GM19455 (cell line): Measurements from ENCODE around the gene TNFSF15.
"Not testable (repeated sequence)": the region's sequence is repeated elsewhere in the genome, so short reads cannot be mapped to it uniquely, and the experiment has no call there.

Experiments used
- ATAC-seq: cut with Tn5 transposase; IDR thresholded peaks from one replicate; pipeline ENCODE4 v1.9.1; 2021; ENCODE audit not compliant: unreplicated experiment

TNFSF15 gene

DNA sequence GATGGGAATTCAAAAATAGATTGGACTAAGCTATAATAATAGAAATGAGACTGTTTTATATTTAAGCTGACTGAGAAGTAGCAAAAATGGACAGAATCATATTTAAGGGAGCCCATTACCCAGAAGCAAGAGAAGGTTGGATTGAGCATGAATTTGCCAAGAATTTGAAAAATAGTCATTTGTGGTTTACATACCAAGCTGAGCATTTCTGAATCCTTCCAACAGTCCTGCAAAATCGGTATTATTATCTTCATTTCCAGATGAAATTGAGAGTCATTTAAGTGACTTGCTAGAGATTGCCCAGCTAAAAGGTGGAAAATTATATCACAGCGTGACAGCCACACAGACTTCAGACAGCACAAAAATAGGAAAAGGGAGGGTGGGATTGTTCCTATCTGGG is 48.4 kb downstream of the TNFSF15 start:
- ATAC-seq, result no peak

DNA sequence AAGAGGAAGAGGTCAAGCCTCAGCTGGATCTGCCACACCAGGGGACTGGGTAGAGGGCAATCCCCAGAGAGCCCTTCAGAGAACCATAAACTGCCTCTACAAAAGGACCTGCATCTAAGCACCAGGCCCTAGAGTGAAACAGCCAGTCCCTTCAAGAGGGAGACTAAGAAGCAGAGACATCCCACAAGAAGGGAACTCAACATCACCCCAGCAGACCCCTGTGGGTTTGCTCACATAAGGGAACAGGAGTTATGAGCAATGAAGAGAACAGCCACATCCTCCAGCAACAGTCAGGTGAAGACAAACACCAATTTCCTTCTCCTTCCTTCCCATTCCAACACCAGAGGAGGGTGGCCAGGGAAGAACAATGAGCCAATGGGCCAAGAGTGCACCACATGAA is 48.9 kb downstream of the TNFSF15 start:
- ATAC-seq, result no peak

DNA sequence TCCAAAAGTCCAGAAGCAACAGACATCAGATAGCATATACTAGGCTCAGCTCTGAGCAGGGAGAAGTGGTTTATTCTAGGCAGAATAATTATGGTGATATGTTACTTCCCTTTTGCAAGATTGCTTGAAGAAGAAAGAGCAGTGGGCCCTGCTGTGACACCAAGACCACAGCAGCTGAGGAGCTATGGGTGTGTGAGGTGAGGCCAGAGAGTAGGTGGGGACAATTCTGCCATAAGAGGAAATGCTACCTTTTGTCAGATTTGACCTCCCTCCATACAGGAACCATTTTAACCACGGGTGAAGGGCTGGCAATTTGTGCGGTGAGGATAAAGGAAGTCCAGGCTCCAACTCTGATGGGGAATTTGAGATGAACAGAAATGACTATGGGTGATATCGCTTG is 51.3 kb downstream of the TNFSF15 start:
- ATAC-seq, result no peak

DNA sequence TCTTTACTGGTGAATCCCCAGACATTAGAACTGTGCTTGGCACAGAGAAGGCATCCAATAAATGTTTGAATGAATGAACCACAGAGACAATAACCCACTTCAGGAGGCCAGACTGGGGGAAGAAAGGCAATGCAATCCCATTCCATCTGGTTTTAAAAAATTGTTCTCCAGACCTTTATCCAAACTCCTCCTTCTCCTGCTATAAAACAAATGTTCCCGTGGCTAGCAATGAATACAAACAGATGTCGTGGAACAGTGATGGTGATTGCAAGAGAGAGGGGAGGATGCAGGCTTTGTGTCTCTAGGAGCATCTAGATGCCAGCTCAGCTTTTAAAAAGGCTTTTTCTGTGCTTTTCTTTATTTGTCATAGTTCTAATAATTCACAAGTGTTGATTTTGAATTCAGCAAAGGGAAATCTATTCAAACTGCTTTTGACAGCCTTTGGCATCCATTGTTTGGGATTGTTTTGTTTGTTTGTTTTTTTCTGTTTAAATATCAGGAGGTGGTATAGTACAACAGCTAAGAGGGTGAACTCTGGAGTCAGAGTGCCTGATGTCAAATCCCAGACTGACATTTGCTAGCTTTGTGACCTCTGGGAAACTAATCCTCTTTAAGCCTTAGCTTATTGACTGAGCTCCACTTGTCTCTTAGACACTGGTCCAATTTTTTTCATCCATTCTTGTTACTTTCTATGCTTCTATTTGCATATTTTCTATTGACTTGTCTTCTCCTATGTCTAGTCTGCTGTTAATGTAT is 59.1 kb downstream of the TNFSF15 start:
- no peak for ATAC-seq

DNA sequence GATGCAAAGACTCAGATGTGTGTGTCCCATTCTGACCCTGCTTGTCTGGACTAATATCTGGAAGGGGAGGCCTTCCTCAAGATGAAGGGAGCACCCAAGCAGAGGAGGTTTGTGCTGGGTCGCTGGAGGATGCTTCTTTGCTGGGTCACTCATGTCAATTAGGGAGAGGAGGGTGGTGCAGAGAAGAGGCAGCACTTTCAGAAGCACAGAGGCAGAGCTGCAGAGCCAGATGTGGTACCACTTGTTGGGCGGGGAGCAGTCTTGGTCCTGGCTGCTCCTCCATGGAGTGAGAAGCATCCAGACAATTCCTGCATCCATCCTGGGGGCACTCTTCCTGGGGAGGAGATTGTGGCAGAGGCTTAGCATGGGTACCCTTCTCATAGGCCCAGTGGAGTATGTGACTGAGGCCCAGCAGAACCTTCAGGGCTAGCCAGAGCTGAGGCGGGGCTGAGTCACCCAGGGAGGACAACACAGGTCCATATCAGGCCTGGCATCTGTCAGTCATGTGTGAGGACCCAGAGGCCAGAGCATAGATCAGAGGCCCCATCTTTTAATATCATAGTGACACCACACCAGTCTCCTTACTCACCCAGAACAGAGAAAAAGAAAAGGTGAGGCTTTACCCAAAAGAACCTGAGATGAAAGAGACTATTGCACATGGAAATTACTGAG is 59.8 kb downstream of the TNFSF15 start:
- no peak for ATAC-seq

DNA sequence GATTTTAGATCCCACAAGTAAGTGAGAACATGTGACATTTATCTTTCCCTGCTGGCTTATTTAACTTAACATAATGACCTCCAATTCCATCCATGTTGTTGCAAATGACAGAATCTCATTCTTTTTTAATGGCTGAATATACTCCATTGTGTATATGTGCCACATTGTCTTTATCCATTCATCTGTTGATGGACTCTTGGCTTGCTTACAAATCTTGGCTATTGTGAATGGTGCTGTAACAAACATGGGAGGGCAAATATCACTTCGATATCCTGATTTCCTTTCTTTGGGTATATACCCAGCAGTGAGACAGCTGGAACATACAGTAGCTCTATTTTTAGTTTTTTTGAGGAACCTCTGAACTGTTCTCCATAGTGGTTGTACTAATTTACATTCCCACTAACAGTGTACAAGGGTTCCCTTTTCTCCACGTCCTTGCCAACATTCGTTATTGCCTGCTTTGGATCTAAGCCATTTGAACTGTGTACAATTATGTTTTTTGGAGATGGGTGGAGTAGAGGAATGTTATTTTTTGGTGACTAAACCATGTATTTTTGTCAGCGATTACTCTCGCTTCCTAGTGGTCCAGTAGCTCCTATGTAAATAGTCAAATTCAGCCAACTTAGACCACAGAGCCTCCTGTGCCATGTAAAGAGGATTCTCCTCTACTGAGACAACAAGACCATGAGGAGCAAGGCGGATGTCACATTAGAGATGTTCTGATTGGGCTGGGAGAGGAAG is 60.6 kb downstream of the TNFSF15 start:
- no peak for ATAC-seq

DNA sequence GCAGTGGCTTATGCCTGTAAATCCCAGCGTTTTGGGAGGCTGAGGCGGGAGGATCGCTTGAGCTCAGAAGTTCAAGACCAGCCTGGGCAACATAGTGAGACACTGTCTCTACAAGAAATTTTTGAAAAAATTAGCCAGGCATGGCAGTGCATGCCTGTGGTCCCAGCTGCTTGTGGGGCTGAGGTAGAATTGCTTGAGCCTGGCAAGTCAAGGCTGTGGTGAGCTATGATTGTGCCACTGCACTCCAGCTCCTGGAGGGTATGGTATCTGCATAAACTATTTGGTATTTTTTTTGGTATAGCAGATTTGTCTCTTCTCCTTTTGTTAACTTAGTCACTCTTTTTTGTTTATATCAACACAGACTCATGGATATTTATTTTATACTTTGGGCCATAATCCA is 62.4 kb downstream of the TNFSF15 start:
- no peak for ATAC-seq

DNA sequence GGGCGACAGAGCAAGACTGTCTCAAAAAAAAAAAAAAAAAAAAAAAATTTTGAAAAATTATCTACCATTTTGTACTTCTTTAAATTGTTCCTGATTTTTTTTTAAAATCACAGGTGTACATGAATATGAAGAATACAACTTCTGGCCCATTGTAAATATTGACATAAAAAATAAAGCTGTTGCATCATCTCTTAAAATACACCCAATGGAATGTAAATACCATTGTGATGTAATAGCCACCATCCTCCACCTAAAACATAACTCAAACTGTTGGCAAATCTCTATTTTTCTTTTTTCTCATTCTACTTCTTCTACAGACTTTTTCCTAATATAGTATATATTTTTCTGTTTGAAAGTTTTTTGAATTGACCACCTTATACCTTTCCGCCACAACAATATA is 62.9 kb downstream of the TNFSF15 start:
- no peak for ATAC-seq

DNA sequence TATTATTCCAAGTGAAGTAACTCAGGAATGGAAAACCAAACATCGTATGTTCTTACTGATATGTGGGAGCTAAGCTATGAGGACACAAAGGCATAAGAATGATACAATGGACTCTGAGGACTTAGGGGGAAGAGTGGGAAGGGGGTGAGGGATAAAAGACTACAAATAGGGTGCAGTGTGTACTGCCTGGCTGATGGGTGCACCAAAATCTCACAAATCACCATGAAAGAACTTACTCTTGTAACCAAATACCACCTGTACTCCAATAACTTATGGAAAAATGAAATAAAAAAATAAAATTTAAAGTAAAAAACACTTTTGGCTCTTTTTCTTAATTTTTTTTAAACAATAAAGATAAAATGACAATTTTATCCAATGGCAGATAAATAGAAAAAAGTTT is 64.3 kb downstream of the TNFSF15 start:
- ATAC-seq, result not testable (repeated sequence)

DNA sequence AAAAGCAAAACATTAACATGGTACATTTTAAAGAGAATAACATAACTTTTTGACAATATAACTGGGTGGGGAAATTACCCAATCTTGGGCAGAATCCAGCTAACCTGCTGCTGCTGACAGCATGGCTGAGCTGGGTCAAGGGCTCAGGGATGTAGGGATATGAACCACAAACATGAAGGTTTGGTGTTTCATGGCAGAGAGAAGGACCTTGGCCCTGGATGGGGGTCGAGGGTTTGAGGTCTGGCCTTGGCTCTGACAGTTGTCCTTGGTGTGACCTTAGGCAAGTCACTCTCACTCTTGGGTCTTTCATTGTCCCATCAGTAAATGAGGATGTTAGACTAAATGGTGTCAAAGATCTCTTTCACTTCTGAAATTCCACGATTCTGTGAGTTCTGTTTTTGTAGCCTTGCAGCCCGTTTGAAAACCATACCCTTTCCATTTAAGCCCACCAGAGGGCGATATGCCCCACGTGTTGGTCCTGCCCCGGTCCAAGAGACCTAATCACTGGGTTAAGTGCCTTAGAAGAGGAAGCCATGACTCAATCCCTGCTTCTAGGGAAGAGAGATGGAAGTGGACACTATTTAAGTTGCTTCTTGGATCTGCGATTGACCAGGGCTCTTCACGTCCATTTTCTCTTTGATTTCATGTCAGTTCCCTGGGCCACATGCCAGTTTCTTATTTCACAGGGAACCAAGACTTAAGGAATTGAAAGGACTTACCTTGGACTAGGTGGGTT is 67.1 kb downstream of the TNFSF15 start:
- peak; percentile 71 for ATAC-seq

DNA sequence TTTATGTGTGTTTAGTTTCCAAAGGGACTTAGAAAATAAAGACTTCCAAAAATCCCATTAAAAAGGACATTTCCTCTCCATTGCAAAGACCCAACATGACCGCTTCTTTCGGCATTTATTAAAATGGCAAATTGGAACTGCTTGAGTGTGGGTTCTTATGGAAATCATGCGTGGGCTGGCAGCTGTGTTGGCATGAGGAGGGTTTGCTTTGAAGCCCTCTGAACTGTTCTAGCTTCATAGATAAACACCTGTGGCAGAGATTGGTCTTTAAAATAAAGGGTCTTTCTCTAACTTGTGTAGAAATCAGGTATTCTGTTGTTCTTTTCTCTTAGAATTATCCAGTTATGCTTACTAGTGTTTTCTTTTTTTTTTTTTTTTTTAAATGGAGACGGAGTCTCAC is 68.0 kb downstream of the TNFSF15 start:
- no peak for ATAC-seq

DNA sequence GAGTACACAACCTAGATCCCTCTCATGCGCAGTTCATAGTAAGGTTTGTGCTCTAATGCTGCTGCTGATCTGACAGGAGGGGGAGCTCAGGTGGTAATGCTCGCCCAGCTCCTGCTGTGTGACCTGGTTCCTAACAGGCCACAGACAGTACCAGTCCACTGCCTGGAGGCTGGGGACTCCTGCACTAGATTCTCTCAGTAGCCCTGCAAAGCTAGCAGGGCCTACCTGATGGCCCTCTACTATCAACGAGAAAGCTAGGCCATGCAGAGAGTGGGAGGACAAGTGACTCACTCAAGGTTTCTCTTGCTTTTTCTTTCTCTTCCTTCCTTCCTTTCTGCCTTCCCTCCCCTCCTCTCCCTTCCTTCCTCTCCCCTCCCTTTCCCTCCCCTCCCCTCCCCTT is 68.7 kb downstream of the TNFSF15 start:
- ATAC-seq, result no peak

DNA sequence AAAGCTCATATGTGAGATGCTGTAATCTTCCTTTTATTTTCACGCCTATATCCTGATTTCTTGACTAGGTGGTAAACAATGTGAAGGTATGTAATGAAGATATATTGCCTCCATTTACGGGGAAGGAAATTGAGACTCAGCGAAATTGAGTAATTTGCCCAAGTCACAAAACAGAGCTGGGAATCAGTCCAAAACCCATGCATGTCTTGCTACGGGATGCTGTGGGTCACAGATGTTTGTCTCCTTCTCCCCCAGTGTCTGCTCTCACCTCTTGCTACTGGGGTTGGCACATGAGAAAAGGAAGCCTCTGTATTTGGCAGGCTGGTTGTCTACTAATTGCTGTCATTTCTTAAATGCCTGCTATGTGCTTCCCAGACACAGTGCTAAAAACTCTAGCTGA is 70.1 kb downstream of the TNFSF15 start:
- no peak for ATAC-seq

DNA sequence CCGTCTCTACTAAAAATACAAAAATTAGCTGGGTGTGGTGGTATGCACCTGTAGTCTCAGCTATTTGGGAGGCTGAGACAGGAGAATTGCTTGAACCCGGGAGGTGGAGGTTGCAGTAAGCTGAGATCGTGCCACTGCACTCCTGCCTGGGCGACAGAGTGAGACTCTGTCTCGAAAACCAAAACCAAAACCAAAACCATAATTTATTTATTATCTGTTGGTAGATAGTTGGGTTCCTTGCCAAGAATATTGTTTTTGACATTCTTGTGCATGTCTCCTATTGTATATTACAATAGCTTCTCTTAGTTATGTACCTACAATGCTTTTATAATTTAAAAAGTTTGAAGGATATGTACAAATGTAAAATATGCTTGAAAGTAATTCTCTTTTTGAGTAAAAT is 70.7 kb downstream of the TNFSF15 start:
- not testable (repeated sequence) for ATAC-seq
